Activated CD4-positive, alpha-beta T cell treated with anti-CD3 and anti-CD28 coated beads, Interleukin-2, amount 10 ng/mL, durations not matched to agents 7 days and 5 days (primary cell): Measurements from ENCODE around the gene C4B. TPM values are rescaled to one million over a fixed set of nuclear protein-coding genes. Genes with fewer than 3 reads are reported as not detected.
"Not testable (repeated sequence)": the region's sequence is repeated elsewhere in the genome, so short reads cannot be mapped to it uniquely, and the experiment has no call there.

Experiments used
- CTCF ChIA-PET: fragments of 350-600 bp; sonication (Branson Sonifier 250); formaldehyde crosslinking; loops from one replicate; lab custom pipeline; 2021; ENCODE audit warnings: antibody characterized with exemption; lab: Charles Lee
- POLR2A ChIA-PET: fragments of 350-600 bp; sonication (Branson Sonifier 250); formaldehyde crosslinking; loops from one replicate; lab custom pipeline; 2021; ENCODE audit warnings: antibody characterized with exemption; lab: Charles Lee
- DNase-seq: peaks from one replicate; pipeline ENCODE4 v3.0.0-alpha.2; 2020
- H3K27ac Mint-ChIP-seq: one replicate; pipeline ENCODE4 v1.8.0; 2021; ENCODE audit warnings: mild to moderate bottlenecking, moderate library complexity, mixed read lengths
- H3K27me3 Mint-ChIP-seq: one replicate; pipeline ENCODE4 v1.8.0; 2021; ENCODE audit warnings: mixed read lengths
- H3K36me3 Mint-ChIP-seq: one replicate; pipeline ENCODE4 v1.8.0; 2021; ENCODE audit warnings: low read depth, mixed read lengths
- H3K4me1 Mint-ChIP-seq: one replicate; pipeline ENCODE4 v1.8.0; 2021; ENCODE audit warnings: mixed read lengths
- H3K4me3 Mint-ChIP-seq: one replicate; pipeline ENCODE4 v1.8.0; 2021; ENCODE audit warnings: mild to moderate bottlenecking, moderate library complexity, mixed read lengths
- H3K9me3 Mint-ChIP-seq: one replicate; pipeline ENCODE4 v1.8.0; 2021; ENCODE audit warnings: mixed read lengths
- total RNA-seq, 2 experiments: library from RNA; stranded (reverse); gene quantifications; one replicate each; pipeline ENCODE4 v1.2.3, GENCODE V29; 2021

Gene C4B
- total RNA-seq, 2 experiments from 2014 or later, result 2.0 to 2.2 TPM

- H3K4me3 Mint-ChIP-seq, H3K36me3 Mint-ChIP-seq, H3K9me3 Mint-ChIP-seq, CTCF ChIA-PET, H3K27ac Mint-ChIP-seq, POLR2A ChIA-PET, H3K4me1 Mint-ChIP-seq, DNase-seq, H3K27me3 Mint-ChIP-seq: not testable (repeated sequence)
These were observed 29.2 kb downstream of the C4B start for GRCh38 chr6:32043589-32044380.

GRCh38 chr6:32044916-32045315 is 30.3 kb downstream of the C4B start:
- H3K36me3 Mint-ChIP-seq, POLR2A ChIA-PET, H3K27ac Mint-ChIP-seq, H3K27me3 Mint-ChIP-seq, H3K4me1 Mint-ChIP-seq, H3K4me3 Mint-ChIP-seq, H3K9me3 Mint-ChIP-seq, DNase-seq, CTCF ChIA-PET: not testable (repeated sequence)

GRCh38 chr6:32045811-32046449 is 31.3 kb downstream of the C4B start:
- DNase-seq, result no peak
- Mint-ChIP-seq H3K4me3 (no peak overlapping the region), H3K36me3 (no peaks in the 10 kb centered on the region), H3K9me3 (no peaks in the 10 kb centered on the region), H3K27me3 (no peaks in the 10 kb centered on the region), H3K4me1 (peaks cover 3% of the 10 kb centered on the region), H3K27ac (no peak overlapping the region)
- ChIA-PET POLR2A (no interaction called here), CTCF (interaction anchor here (1.0 kb wide), 1 partner anchor 67 kb away, joined by 3 read pairs; no protein-coding TSS in a partner anchor)

GRCh38 chr6:32046450-32047083 is 32.0 kb downstream of the C4B start:
- Mint-ChIP-seq H3K4me3 (no peak overlapping the region), H3K9me3 (no peaks in the 10 kb centered on the region), H3K4me1 (peaks cover 3% of the 10 kb centered on the region), H3K36me3 (no peaks in the 10 kb centered on the region), H3K27me3 (no peaks in the 10 kb centered on the region), H3K27ac (no peak overlapping the region)
- CTCF ChIA-PET, result interaction anchor here (1.0 to 1.7 kb wide), 3 partner anchors 46 to 203 kb away, joined by 3 read pairs; no protein-coding TSS in a partner anchor
- POLR2A ChIA-PET, result no interaction called here
- no peak for DNase-seq

- Mint-ChIP-seq H3K27me3 (no peaks in the 10 kb centered on the region), H3K4me3 (no peak overlapping the region), H3K9me3 (no peaks in the 10 kb centered on the region), H3K27ac (no peak overlapping the region), H3K36me3 (no peaks in the 10 kb centered on the region), H3K4me1 (peaks cover 3% of the 10 kb centered on the region)
- no peak for DNase-seq
- POLR2A ChIA-PET, result no interaction called here
- CTCF ChIA-PET, result interaction anchor here (1.0 to 1.7 kb wide), 3 partner anchors 46 to 202 kb away, joined by 3 read pairs; no protein-coding TSS in a partner anchor
These were observed 32.5 kb downstream of the C4B start for GRCh38 chr6:32047084-32047478.

- Mint-ChIP-seq H3K4me1 (peaks cover 3% of the 10 kb centered on the region), H3K27me3 (no peaks in the 10 kb centered on the region), H3K27ac (no peak overlapping the region)
These were observed 32.9 kb downstream of the C4B start for GRCh38 chr6:32047539-32047854.

GRCh38 chr6:32047855-32048766 is 33.5 kb downstream of the C4B start:
- H3K4me3 Mint-ChIP-seq, result no peak overlapping the region
- no peaks in the 10 kb centered on the region for H3K27me3 Mint-ChIP-seq
- H3K36me3 Mint-ChIP-seq, result no peaks in the 10 kb centered on the region
- no peaks in the 10 kb centered on the region for H3K9me3 Mint-ChIP-seq
- CTCF ChIA-PET, result interaction anchor here (0.6 to 1.7 kb wide), 3 partner anchors 45 to 199 kb away, joined by 3 to 5 read pairs (median 4); no protein-coding TSS in a partner anchor
- peak; percentile 66 for DNase-seq
- POLR2A ChIA-PET, result no interaction called here
- H3K27ac Mint-ChIP-seq, result no peak overlapping the region
- peaks cover 3% of the 10 kb centered on the region for H3K4me1 Mint-ChIP-seq

More at GRCh38 chr6:32047539-32047854, 32.9 kb downstream of the C4B start:
- DNase-seq, result no peak
- no peaks in the 10 kb centered on the region for H3K36me3 Mint-ChIP-seq
- no peak overlapping the region for H3K4me3 Mint-ChIP-seq
- ChIA-PET POLR2A (no interaction called here), CTCF (interaction anchor here (0.6 to 1.7 kb wide), 4 partner anchors 45 to 202 kb away, joined by 3 to 5 read pairs (median 4); no protein-coding TSS in a partner anchor)
- no peaks in the 10 kb centered on the region for H3K9me3 Mint-ChIP-seq

- H3K27ac Mint-ChIP-seq, DNase-seq, H3K27me3 Mint-ChIP-seq, CTCF ChIA-PET, H3K36me3 Mint-ChIP-seq, H3K9me3 Mint-ChIP-seq, POLR2A ChIA-PET, H3K4me3 Mint-ChIP-seq, H3K4me1 Mint-ChIP-seq: not testable (repeated sequence)
These were observed 34.6 kb downstream of the C4B start for GRCh38 chr6:32049149-32049548.

GRCh38 chr6:32049736-32050135 is 35.1 kb downstream of the C4B start:
- H3K27ac Mint-ChIP-seq, result not testable (repeated sequence)

GRCh38 chr6:32050562-32050961 is 36.0 kb downstream of the C4B start:
- POLR2A ChIA-PET, result no interaction called here
- H3K36me3 Mint-ChIP-seq, result no peaks in the 10 kb centered on the region
- H3K27ac Mint-ChIP-seq, result no peak overlapping the region
- no peak for DNase-seq
- CTCF ChIA-PET, result no interaction called here
- no peaks in the 10 kb centered on the region for H3K9me3 Mint-ChIP-seq
- H3K4me1 Mint-ChIP-seq, result peaks cover 3% of the 10 kb centered on the region
- no peak overlapping the region for H3K4me3 Mint-ChIP-seq
- no peaks in the 10 kb centered on the region for H3K27me3 Mint-ChIP-seq

More at GRCh38 chr6:32049736-32050135, 35.1 kb downstream of the C4B start:
- H3K4me1 Mint-ChIP-seq, H3K27me3 Mint-ChIP-seq, H3K36me3 Mint-ChIP-seq, DNase-seq, H3K9me3 Mint-ChIP-seq, H3K4me3 Mint-ChIP-seq, POLR2A ChIA-PET, CTCF ChIA-PET: not testable (repeated sequence)

- H3K9me3 Mint-ChIP-seq, result not testable (repeated sequence)
These were observed 38.0 kb downstream of the C4B start for GRCh38 chr6:32052626-32053025.

GRCh38 chr6:32053314-32053713 is 38.7 kb downstream of the C4B start:
- H3K36me3 Mint-ChIP-seq, POLR2A ChIA-PET, H3K4me3 Mint-ChIP-seq, H3K9me3 Mint-ChIP-seq, DNase-seq, H3K4me1 Mint-ChIP-seq, H3K27me3 Mint-ChIP-seq, H3K27ac Mint-ChIP-seq, CTCF ChIA-PET: not testable (repeated sequence)

More at GRCh38 chr6:32052626-32053025, 38.0 kb downstream of the C4B start:
- H3K27ac Mint-ChIP-seq, H3K4me3 Mint-ChIP-seq, H3K27me3 Mint-ChIP-seq, DNase-seq, POLR2A ChIA-PET, H3K4me1 Mint-ChIP-seq, H3K36me3 Mint-ChIP-seq, CTCF ChIA-PET: not testable (repeated sequence)
